ENCODE data around the gene BAIAP2.

DNA sequence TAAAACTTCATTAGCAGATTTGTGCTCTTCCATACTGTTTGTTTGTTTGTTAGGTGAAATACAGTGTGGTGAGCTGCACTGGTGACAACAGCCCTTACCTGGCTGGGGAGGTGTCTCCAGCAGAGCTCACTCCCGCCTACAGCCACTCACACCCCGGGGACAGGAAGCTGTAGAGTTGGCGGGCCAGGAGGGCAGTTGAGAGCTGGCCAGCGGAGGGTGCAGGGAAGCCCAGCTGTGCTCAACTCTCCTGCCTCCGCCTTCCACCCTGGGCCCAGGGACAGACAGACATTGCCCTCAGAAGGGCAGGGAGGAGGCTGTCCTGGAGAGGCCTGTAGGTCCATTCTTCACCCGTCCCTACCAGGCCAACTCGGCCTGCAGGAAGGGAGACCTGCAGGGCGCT lies 81.8 kb downstream of the BAIAP2 start:
- TF ChIP-seq, protein P1, sequence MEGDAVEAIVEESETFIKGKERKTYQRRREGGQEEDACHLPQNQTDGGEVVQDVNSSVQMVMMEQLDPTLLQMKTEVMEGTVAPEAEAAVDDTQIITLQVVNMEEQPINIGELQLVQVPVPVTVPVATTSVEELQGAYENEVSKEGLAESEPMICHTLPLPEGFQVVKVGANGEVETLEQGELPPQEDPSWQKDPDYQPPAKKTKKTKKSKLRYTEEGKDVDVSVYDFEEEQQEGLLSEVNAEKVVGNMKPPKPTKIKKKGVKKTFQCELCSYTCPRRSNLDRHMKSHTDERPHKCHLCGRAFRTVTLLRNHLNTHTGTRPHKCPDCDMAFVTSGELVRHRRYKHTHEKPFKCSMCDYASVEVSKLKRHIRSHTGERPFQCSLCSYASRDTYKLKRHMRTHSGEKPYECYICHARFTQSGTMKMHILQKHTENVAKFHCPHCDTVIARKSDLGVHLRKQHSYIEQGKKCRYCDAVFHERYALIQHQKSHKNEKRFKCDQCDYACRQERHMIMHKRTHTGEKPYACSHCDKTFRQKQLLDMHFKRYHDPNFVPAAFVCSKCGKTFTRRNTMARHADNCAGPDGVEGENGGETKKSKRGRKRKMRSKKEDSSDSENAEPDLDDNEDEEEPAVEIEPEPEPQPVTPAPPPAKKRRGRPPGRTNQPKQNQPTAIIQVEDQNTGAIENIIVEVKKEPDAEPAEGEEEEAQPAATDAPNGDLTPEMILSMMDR (IDR thresholded peaks at IDR 0.05; ENCODE audit: poor library complexity, severe bottlenecking): no peak
- TF ChIP-seq POLR2AphosphoS5 (IDR thresholded peaks at IDR 0.05) (no peak), EZH2 (IDR thresholded peaks at IDR 0.05; ENCODE audit: borderline replicate concordance, insufficient read depth, low read length, poor library complexity, severe bottlenecking) (no peak)
- TF ChIP-seq, protein P2, sequence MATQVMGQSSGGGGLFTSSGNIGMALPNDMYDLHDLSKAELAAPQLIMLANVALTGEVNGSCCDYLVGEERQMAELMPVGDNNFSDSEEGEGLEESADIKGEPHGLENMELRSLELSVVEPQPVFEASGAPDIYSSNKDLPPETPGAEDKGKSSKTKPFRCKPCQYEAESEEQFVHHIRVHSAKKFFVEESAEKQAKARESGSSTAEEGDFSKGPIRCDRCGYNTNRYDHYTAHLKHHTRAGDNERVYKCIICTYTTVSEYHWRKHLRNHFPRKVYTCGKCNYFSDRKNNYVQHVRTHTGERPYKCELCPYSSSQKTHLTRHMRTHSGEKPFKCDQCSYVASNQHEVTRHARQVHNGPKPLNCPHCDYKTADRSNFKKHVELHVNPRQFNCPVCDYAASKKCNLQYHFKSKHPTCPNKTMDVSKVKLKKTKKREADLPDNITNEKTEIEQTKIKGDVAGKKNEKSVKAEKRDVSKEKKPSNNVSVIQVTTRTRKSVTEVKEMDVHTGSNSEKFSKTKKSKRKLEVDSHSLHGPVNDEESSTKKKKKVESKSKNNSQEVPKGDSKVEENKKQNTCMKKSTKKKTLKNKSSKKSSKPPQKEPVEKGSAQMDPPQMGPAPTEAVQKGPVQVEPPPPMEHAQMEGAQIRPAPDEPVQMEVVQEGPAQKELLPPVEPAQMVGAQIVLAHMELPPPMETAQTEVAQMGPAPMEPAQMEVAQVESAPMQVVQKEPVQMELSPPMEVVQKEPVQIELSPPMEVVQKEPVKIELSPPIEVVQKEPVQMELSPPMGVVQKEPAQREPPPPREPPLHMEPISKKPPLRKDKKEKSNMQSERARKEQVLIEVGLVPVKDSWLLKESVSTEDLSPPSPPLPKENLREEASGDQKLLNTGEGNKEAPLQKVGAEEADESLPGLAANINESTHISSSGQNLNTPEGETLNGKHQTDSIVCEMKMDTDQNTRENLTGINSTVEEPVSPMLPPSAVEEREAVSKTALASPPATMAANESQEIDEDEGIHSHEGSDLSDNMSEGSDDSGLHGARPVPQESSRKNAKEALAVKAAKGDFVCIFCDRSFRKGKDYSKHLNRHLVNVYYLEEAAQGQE (IDR thresholded peaks at IDR 0.05; ENCODE audit: borderline replicate concordance): no peak
